Common myeloid progenitor, CD34-positive (primary cell): ENCODE data around the gene NDUFB11. TPM values are rescaled to one million over a fixed set of nuclear protein-coding genes. Genes with fewer than 3 reads are reported as not detected.
A peak's percentile ranks its signal among the peaks of the same experiment; 100 is the strongest.

ENCODE experiments used
- CTCF ChIA-PET: fragments of 350-600 bp; sonication (Branson Sonifier 250); formaldehyde crosslinking; loops from one replicate; lab custom pipeline; 2021; ENCODE audit warnings: antibody characterized with exemption; lab: Charles Lee
- POLR2A ChIA-PET: fragments of 350-600 bp; sonication (Branson Sonifier 250); formaldehyde crosslinking; loops from one replicate; lab custom pipeline; 2021; ENCODE audit warnings: antibody characterized with exemption; lab: Charles Lee
- DNase-seq, 3 donors: peaks; one replicate each; pipeline versions ENCODE4 v3.0.0 to v3.0.0-alpha.2; 2013
- H3K27ac ChIP-seq, 2 experiments: 1 replicate in 1 of 2; 2 replicates in 1 of 2; pipeline ENCODE4 v1.7.0; 2013; ENCODE audit warnings: inconsistent platforms in 2 of 2, low read length in 2 of 2, mild to moderate bottlenecking in 2 of 2, low read depth in 1 of 2, moderate library complexity in 1 of 2; ENCODE audit not compliant: severe bottlenecking in 2 of 2, insufficient read depth in 1 of 2, poor library complexity in 1 of 2
- H3K27me3 ChIP-seq, 5 experiments: replicated peaks in 2 of 5; 1 replicate in 3 of 5; 2 replicates in 2 of 5; pipeline versions ENCODE4 v1.6.1 to v1.7.0; 2013; ENCODE audit warnings: low read length in 4 of 5, mild to moderate bottlenecking in 2 of 5, moderate library complexity in 2 of 5, inconsistent platforms in 1 of 5; ENCODE audit not compliant: insufficient read depth in 5 of 5, control insufficient read depth in 4 of 5
- H3K36me3 ChIP-seq, 4 experiments: 1 replicate in 2 of 4; 2 replicates in 2 of 4; pipeline versions ENCODE4 v1.6.1 to v1.7.0; 2013; ENCODE audit warnings: low read length in 3 of 4, control low read depth in 1 of 4, mild to moderate bottlenecking in 1 of 4; ENCODE audit not compliant: control insufficient read depth in 4 of 4, insufficient read depth in 4 of 4
- H3K4me1 ChIP-seq, 4 experiments: 1 replicate in 3 of 4; 2 replicates in 1 of 4; pipeline versions ENCODE4 v1.6.1 to v1.7.1; 2013; ENCODE audit warnings: low read length in 3 of 4, mild to moderate bottlenecking in 3 of 4, control low read depth in 1 of 4, inconsistent platforms in 1 of 4, moderate library complexity in 1 of 4; ENCODE audit not compliant: control insufficient read depth in 4 of 4, insufficient read depth in 4 of 4; ENCODE audit errors: control extremely low read depth in 1 of 4
- H3K4me3 ChIP-seq, 7 experiments: 1 replicate in 4 of 7; 2 replicates in 3 of 7; pipeline versions ENCODE4 v1.5.1 to v1.7.0; 2013; ENCODE audit warnings: mild to moderate bottlenecking in 7 of 7, low read length in 6 of 7, moderate library complexity in 6 of 7, inconsistent platforms in 2 of 7, low read depth in 2 of 7, control low read depth in 1 of 7; ENCODE audit not compliant: insufficient read depth in 4 of 7, control insufficient read depth in 1 of 7; ENCODE audit errors: extremely low read depth in 1 of 7
- H3K9me3 ChIP-seq, 5 experiments: 1 replicate in 4 of 5; 2 replicates in 1 of 5; pipeline versions ENCODE4 v1.6.1 to v1.7.1; 2013; ENCODE audit warnings: low read length in 4 of 5, mild to moderate bottlenecking in 2 of 5, inconsistent platforms in 1 of 5, low read depth in 1 of 5, moderate library complexity in 1 of 5; ENCODE audit not compliant: control insufficient read depth in 4 of 5, insufficient read depth in 2 of 5; ENCODE audit errors: control extremely low read depth in 1 of 5
- WGBS: methylation state at CpG from one replicate; pipeline ENCODE4 v1.1.5; 2013; ENCODE audit not compliant: insufficient coverage; 5-methylcytosine and 5-hydroxymethylcytosine counted together
- polyA plus RNA-seq: library from polyadenylated mRNA; unstranded; fragments of 120-200 nt; gene quantifications from one replicate; pipeline ENCODE4 v1.2.1, GENCODE V29; 2013

Gene NDUFB11
- 67.0 TPM for polyA plus RNA-seq

GRCh38 chrX:47144626-47145394 is at the start of gene NDUFB11, which contains the start of gene RBM10:
Gene NDUFB11, minus strand, starts transcription at chrX:47144702. Its CDS starts 23 bp downstream, at chrX:47144679.
Gene RBM10, plus strand, starts transcription at chrX:47145221. Its CDS starts 2,261 bp downstream, at chrX:47147482.
- Histone ChIP-seq H3K27me3 (peaks cover 0 to 35% (median 0%) of the 10 kb centered on the region in 5 experiments), H3K36me3 (peaks cover 5 to 30% (median 18%) of the 10 kb centered on the region in 4 experiments), H3K4me3 (peak within 1 kb of the TSS; percentile 57 to 91 (median 74)), H3K4me1 (peaks cover 10 to 29% (median 22%) of the 10 kb centered on the region in 4 experiments), H3K27ac (peak within 1 kb of the TSS; percentile 79 to 93), H3K9me3 (peaks cover 0 to 4% (median 0%) of the 10 kb centered on the region in 5 experiments)
- POLR2A ChIA-PET: interaction anchor here (0.6 to 1.4 kb wide), 2 partner anchors 14 to 182 kb away, joined by 3 to 7 read pairs; no protein-coding TSS in a partner anchor
- CTCF ChIA-PET: interaction anchor here (1.0 kb wide), 2 partner anchors 12 to 13 kb away, joined by 3 to 6 read pairs; no protein-coding TSS in a partner anchor
- 28% methylated on average over 38 of the region's 54 CpGs for WGBS
- DNase-seq: peak; percentile 94 to 97 (median 96)

DNA sequence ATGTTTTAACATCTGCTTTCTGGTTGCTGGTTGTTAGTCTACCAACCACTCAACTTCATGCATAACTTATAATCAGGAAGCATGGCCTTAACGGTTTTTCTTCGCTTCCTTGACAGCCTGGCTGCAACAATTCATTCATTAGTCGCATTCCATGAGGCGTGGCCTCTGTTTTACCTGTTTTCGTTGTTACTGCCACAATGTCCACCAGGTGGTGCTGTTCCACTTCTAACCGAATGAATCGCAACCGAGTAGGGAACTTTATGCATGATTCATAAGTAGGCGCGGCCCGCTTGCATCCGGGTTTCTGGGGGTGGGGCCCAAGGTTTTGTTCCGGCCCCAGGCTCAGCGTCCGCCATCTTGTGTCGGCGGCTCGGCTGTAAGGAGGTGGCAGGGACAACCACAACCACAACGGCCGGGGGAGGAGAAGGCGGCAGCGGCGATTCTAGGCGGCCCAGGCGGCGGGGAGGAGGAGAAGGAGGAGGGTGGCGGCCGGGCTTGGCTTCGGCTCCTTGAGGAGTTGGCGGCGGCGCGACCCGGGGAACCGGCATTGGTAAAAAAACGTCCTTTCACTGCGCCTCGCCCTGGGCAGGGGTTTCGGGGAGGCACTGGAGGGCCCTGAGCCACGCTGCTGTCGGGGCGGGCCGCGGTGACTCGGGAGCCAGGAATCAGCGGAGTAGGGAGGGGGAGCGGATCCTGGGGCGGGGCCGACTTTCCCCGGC is 49.1 kb upstream of the NDUFB11 start, which contains the start of gene UBA1:
TSS of gene UBA1 (plus strand) at position 355 of the 719 bp plus-strand sequence. CDS start 4,974 bp downstream, outside the sequence.
- POLR2A ChIA-PET: interaction anchor here (0.9 kb wide), 1 partner anchor 24 kb away, joined by 3 read pairs; the partner anchor contains the start of gene CDK16
- H3K4me1 ChIP-seq: peaks cover 10 to 46% (median 37%) of the 10 kb centered on the region in 4 experiments

DNA sequence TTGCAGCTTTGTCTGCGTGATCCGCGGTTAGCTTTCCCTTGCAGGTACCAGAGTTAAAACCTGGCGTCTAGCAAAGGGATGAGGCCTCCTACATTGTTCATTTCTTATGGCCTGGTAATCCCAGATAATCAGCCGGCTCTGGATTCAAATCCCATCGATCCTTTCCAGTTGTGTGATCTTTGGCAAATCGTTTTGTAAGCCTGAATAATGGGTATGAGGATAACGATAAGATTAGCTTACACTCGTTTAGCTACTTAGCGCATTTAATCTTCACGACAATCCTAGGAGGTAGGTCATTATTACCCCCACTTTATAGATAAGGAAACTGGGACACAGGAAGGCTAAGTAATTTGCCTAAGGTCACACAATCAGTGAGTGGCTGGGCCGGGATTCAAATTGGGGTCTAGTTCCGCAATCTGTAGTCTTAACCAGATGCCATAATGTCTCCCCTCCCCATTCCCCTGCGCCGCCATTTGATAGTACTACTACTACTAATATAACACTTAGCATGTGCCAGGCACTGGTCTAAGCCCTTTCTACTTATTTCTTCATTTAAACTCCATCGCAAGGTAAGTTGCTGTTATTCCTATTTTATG is 47.4 kb upstream of the NDUFB11 start:
- H3K4me1 ChIP-seq: peaks cover 10 to 44% (median 37%) of the 10 kb centered on the region in 4 experiments
- H3K4me3 ChIP-seq: peak overlapping the region in 6 of 7 experiments; percentile 63 to 81 (median 74)
- 51% methylated on average over 9 of the region's 16 CpGs for WGBS
- H3K9me3 ChIP-seq: no peaks in the 10 kb centered on the region
- H3K27me3 ChIP-seq: peaks cover 0 to 37% (median 0%) of the 10 kb centered on the region in 5 experiments
- POLR2A ChIA-PET: no interaction called here
- peaks cover 0 to 16% (median 3%) of the 10 kb centered on the region in 4 experiments for H3K36me3 ChIP-seq
- no peak for DNase-seq
- H3K27ac ChIP-seq: peak overlapping the region in 1 of 2 experiments; percentile 81
- CTCF ChIA-PET: interaction anchor here (1.1 to 1.5 kb wide), 4 partner anchors 170 to 331 kb away, joined by 3 to 4 read pairs (median 4); no protein-coding TSS in a partner anchor

More for the DNA sequence above, 49.1 kb upstream of the NDUFB11 start, which contains the start of gene UBA1:
- peaks cover 0 to 29% (median 0%) of the 10 kb centered on the region in 5 experiments for H3K27me3 ChIP-seq
- H3K36me3 ChIP-seq: peaks cover 0 to 28% (median 11%) of the 10 kb centered on the region in 4 experiments
- under 1% methylated on average over 39 of the region's 50 CpGs for WGBS
- H3K9me3 ChIP-seq: no peaks in the 10 kb centered on the region
- H3K27ac ChIP-seq: peak within 1 kb of the TSS; percentile 80 to 94
- peak; percentile 95 to 100 (median 99) for DNase-seq
- H3K4me3 ChIP-seq: peak within 1 kb of the TSS; percentile 55 to 92 (median 89)
- CTCF ChIA-PET: interaction anchor here (1.3 to 1.8 kb wide), 2 partner anchors 14 to 190 kb away, joined by 3 to 6 read pairs; no protein-coding TSS in a partner anchor

DNA sequence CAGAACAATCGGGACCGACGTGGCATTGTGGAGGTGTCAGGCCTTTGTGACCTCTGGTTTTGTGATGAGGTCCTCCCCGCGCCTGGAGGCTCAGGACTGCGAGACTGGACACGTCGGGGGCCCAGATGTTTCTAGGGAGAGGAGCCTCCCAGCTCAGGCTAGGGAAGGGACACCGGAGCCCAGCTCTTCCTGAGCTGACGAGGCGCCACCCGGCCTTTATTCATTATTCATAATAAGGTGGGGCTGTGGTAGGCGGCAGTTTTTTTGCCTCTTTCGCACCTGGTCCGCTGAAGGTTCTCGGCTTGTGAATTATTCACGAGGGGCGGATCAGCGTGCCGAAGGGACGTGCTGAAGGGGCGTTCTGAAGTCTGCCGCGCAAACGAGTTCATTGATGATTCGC is 46.8 kb upstream of the NDUFB11 start:
- peak in 2 of 3 donors; percentile 28 to 46 for DNase-seq
- no peaks in the 10 kb centered on the region for H3K9me3 ChIP-seq
- H3K4me3 ChIP-seq: peak overlapping the region; percentile 48 to 81 (median 71)
- WGBS: 36% methylated on average over 26 of the region's 26 CpGs
- peaks cover 0 to 15% (median 2%) of the 10 kb centered on the region in 4 experiments for H3K36me3 ChIP-seq
- peaks cover 0 to 40% (median 0%) of the 10 kb centered on the region in 5 experiments for H3K27me3 ChIP-seq
- peaks cover 10 to 39% (median 34%) of the 10 kb centered on the region in 4 experiments for H3K4me1 ChIP-seq
- POLR2A ChIA-PET: interaction anchor here (0.6 to 0.9 kb wide), 2 partner anchors 192 to 332 kb away, joined by 3 read pairs; no protein-coding TSS in a partner anchor
- CTCF ChIA-PET: interaction anchor here (1.1 to 1.5 kb wide), 4 partner anchors 171 to 332 kb away, joined by 3 to 4 read pairs (median 4); no protein-coding TSS in a partner anchor
- H3K27ac ChIP-seq: peak overlapping the region; percentile 17 to 81

DNA sequence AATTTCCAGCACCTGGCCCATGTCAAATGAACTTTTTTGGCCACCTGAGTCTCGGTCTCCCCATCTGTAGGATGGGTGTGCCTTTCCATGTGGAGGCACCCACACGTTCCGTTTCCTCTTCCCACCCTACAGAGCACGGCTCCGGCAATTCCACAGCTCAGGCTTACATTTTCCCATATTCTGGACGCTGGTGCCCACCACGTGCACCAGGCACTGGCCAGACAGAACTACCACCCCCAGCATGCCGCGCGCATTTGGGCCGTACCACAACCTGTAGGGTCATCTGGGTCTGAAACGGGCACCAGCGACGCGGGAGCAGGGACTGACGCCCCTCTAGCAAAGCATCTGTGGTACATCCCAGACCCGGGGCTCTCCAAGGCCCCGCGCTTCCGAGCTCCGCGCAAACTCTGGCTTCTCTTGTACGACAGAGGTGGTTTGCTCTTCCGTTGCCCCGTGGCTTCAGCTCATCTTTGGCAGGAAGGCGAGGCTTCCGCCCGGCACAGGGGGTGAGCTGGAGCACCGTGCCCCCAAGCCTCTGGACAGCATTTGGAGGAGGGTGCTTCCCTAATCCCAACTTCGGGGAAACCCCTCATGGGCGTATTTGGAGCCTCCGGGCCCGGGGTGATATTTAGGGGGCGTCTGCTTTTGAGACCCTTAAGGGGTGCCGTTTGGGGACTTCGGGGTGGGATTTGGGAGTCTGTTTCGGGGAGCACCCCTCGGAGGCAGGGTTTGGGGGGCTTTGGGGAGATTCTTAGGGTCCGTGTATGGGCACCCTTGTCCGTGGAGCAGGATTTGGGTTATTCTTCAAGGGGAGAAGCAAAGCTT is 46.2 kb upstream of the NDUFB11 start:
- Histone ChIP-seq H3K27me3 (peaks cover 0 to 43% (median 0%) of the 10 kb centered on the region in 5 experiments), H3K4me3 (peak overlapping the region; percentile 48 to 81 (median 71)), H3K9me3 (no peaks in the 10 kb centered on the region), H3K27ac (peak overlapping the region; percentile 17 to 81), H3K4me1 (peaks cover 10 to 32% (median 28%) of the 10 kb centered on the region in 4 experiments), H3K36me3 (peaks cover 0 to 16% (median 5%) of the 10 kb centered on the region in 4 experiments)
- WGBS: 28% methylated on average over 36 of the region's 40 CpGs
- ChIA-PET POLR2A (interaction anchor here (0.6 to 0.9 kb wide), 3 partner anchors 171 to 333 kb away, joined by 3 to 4 read pairs (median 3); no protein-coding TSS in a partner anchor), CTCF (interaction anchor here (1.1 to 1.5 kb wide), 4 partner anchors 171 to 332 kb away, joined by 3 to 4 read pairs (median 4); no protein-coding TSS in a partner anchor)
- DNase-seq: peak; percentile 92 to 97 (median 96)
